H1 (cell line): ENCODE measurements around the gene ERC1. TPM values are rescaled to one million over a fixed set of nuclear protein-coding genes. Genes with fewer than 3 reads are reported as not detected.

Source experiments
- ATF3 ChIP-seq: IDR thresholded peaks from 2 replicates; pipeline ENCODE4 v1.6.1; 2011; ENCODE audit warnings: low read depth, mild to moderate bottlenecking, low read length; ENCODE audit not compliant: insufficient read depth
- BACH1 ChIP-seq: IDR thresholded peaks from 2 replicates; pipeline ENCODE4 v1.6.1; 2012; ENCODE audit warnings: low read length, improper control_type of control experiment
- CBX5 ChIP-seq: fragments of 300-800, 300-1000 bp; sonication (generic); IDR thresholded peaks from 2 replicates; pipeline ENCODE4 v1.7.1; 2016; ENCODE audit warnings: antibody characterized with exemption, low read length, low read depth
- CHD7 ChIP-seq: fragments of 300-600 bp; sonication (generic); IDR thresholded peaks from 2 replicates; pipeline ENCODE4 v1.7.1; 2012; ENCODE audit warnings: low read length, moderate library complexity, mild to moderate bottlenecking, inconsistent platforms; ENCODE audit not compliant: insufficient replicate concordance
- CREB1 ChIP-seq: IDR thresholded peaks from 2 replicates; pipeline ENCODE4 v1.6.1; 2012; ENCODE audit warnings: inconsistent platforms
- HDAC6 ChIP-seq: IDR thresholded peaks from one replicate; pipeline ENCODE4 v1.7.1; 2012; ENCODE audit warnings: low read depth, mild to moderate bottlenecking, inconsistent platforms, low read length, moderate library complexity
- KDM5A ChIP-seq: fragments of 200-600 bp; IDR thresholded peaks from 2 replicates; pipeline ENCODE4 v1.7.1; 2012; ENCODE audit warnings: mild to moderate bottlenecking, low read length, inconsistent platforms, mixed read lengths
- RAD21 ChIP-seq, 2 experiments: IDR thresholded peaks in 1 of 2; conservative IDR thresholded peaks in 1 of 2; 2 replicates each; pipeline ENCODE4 v1.6.1; 2011; ENCODE audit warnings: low read depth in 2 of 2, low read length in 2 of 2, improper control_type of control experiment in 1 of 2, inconsistent platforms in 1 of 2, mild to moderate bottlenecking in 1 of 2, moderate library complexity in 1 of 2
- SIRT6 ChIP-seq: IDR thresholded peaks from one replicate; pipeline ENCODE4 v1.7.1; 2012; ENCODE audit warnings: low read length, inconsistent platforms
- TCF12 ChIP-seq: IDR thresholded peaks from 2 replicates; pipeline ENCODE4 v1.6.1; 2011; ENCODE audit warnings: low read depth, mild to moderate bottlenecking, low read length
- TEAD4 ChIP-seq: IDR thresholded peaks from 2 replicates; pipeline ENCODE4 v1.6.1; 2012; ENCODE audit warnings: low read depth, low read length, inconsistent platforms, mixed read lengths
- ZNF274 ChIP-seq: IDR thresholded peaks from 2 replicates; pipeline ENCODE4 v1.7.0; 2012; ENCODE audit warnings: low read length, borderline replicate concordance; ENCODE audit errors: extremely low read depth
- polyA plus RNA-seq, 7 experiments: library from polyadenylated mRNA; depleted of rRNA in 3 of 7; stranded (reverse) in 5 of 7; unstranded in 2 of 7; fragments of >200 nt in 5 of 7; fragments of 200-250 nt in 2 of 7; gene quantifications; 1 replicate in 5 of 7; 2 replicates in 1 of 7; 4 replicates in 1 of 7; pipeline versions ENCODE4 v1.2.1 to v1.2.3, GENCODE V29; 2011 to 2013; ENCODE audit warnings: missing spikeins in 2 of 7, mixed read lengths in 2 of 7
- total RNA-seq: library from RNA; stranded (reverse); fragmentation: NEBNext Ultra II Directional; extraction: Animal tissue kit (Norgen Biotek cat#: 25700); gene quantifications from 2 replicates; pipeline ENCODE4 v1.2.1, GENCODE V29; 2021

ERC1 gene
- total and polyA plus RNA-seq, 2 of the 8 experiments (the other 6 are each of a cell fraction or from before 2014, with no cell fraction given): 7.8 to 45.7 TPM

GRCh38 chr12:1246637-1247036 is 255.6 kb downstream of the ERC1 start (continued):
- TF ChIP-seq CHD7 (no peak), BACH1 (no peak), HDAC6 (no peak), CBX5 (no peak), SIRT6 (no peak), ATF3 (no peak), TEAD4 (no peak), RAD21 (IDR thresholded peaks at IDR 0.05 in 1 of 2, conservative IDR thresholded peaks at IDR 0.05 in 1 of 2; ENCODE audit: low read depth in 2 of 2, low read length in 2 of 2) (no peak), KDM5A (no peak), CREB1 (no peak), ZNF274 (no peak), TCF12 (no peak)
